HepG2 (cell line): ENCODE results near the gene TXNL4A. TPM values are rescaled to one million over a fixed set of nuclear protein-coding genes. Genes with fewer than 3 reads are reported as not detected.

Experiments used
- DR1 ChIP-seq: sonication (generic); formaldehyde crosslinking; IDR thresholded peaks from 2 replicates; pipeline ENCODE4 v1.8.0; 2021; ENCODE audit warnings: mild to moderate bottlenecking, missing genetic modification reagents, inconsistent platforms
- JUN ChIP-seq: sonication (generic); formaldehyde crosslinking; IDR thresholded peaks from 2 replicates; pipeline ENCODE4 v1.4.0; 2020; ENCODE audit warnings: mild to moderate bottlenecking, missing genetic modification reagents
- KAT8 ChIP-seq: IDR thresholded peaks from 2 replicates; pipeline ENCODE4 v1.6.1; 2016; ENCODE audit warnings: missing genetic modification reagents, missing compliant biosample characterization
- MTA3 ChIP-seq: sonication (generic); formaldehyde crosslinking; IDR thresholded peaks from 2 replicates; pipeline ENCODE4 v1.4.0; 2020; ENCODE audit warnings: missing genetic modification reagents
- NFATC3 ChIP-seq: sonication (generic); formaldehyde crosslinking; IDR thresholded peaks from 2 replicates; pipeline ENCODE4 v1.5.1; 2020; ENCODE audit warnings: mild to moderate bottlenecking, missing genetic modification reagents
- RBM22 ChIP-seq: fragments of 200-400 bp; formaldehyde crosslinking; optimal IDR thresholded peaks from 2 replicates; pipeline ENCODE3; 2017; ENCODE audit warnings: mild to moderate bottlenecking, low read length, moderate library complexity
- SMAD3 ChIP-seq: sonication (generic); formaldehyde crosslinking; IDR thresholded peaks from 2 replicates; pipeline ENCODE4 v1.4.0; 2020; ENCODE audit warnings: missing genetic modification reagents
- YY1 ChIP-seq: IDR thresholded peaks from 2 replicates; pipeline ENCODE4 v1.6.1; 2011; ENCODE audit warnings: low read length, low read depth, moderate library complexity, mild to moderate bottlenecking; ENCODE audit not compliant: insufficient read depth, insufficient replicate concordance
- ZSCAN22 ChIP-seq: sonication (generic); formaldehyde crosslinking; IDR thresholded peaks from 2 replicates; pipeline ENCODE4 v1.4.0; 2020; ENCODE audit warnings: mild to moderate bottlenecking, missing genetic modification reagents
- polyA plus RNA-seq, 8 experiments: library from polyadenylated mRNA; depleted of rRNA in 3 of 8; stranded (reverse) in 7 of 8; unstranded in 1 of 8; fragments of >200 nt; fragmentation: Illumina TruSeq in 4 of 8; extraction: Trizol in 4 of 8; gene quantifications; 2 replicates each; pipeline versions ENCODE4 v1.2.1 to v1.2.3, GENCODE V29; 2011 to 2016; ENCODE audit warnings: low read depth in 4 of 8, missing spikeins in 1 of 8, mixed read lengths in 1 of 8; ENCODE audit not compliant: insufficient read depth in 1 of 8
- total RNA-seq, 5 experiments: library from RNA; depleted of rRNA; stranded (reverse); fragments of >200 nt; fragmentation: Illumina TruSeq; extraction: Trizol; gene quantifications; 2 replicates each; pipeline ENCODE4 v1.2.3, GENCODE V29; 2016; ENCODE audit warnings: low read depth in 1 of 5
- TF ChIP-seq, protein P1 (sequence below): sonication (generic); formaldehyde crosslinking; IDR thresholded peaks from 2 replicates; pipeline ENCODE4 v1.4.0; 2020; ENCODE audit warnings: mild to moderate bottlenecking, missing genetic modification reagents
- TF ChIP-seq, protein P2 (sequence below): sonication (generic); formaldehyde crosslinking; IDR thresholded peaks from 2 replicates; pipeline ENCODE4 v1.5.1; 2020; ENCODE audit warnings: mild to moderate bottlenecking, missing genetic modification reagents, borderline replicate concordance
- TF ChIP-seq, protein P3 (sequence below): sonication (generic); formaldehyde crosslinking; IDR thresholded peaks from 2 replicates; pipeline ENCODE4 v1.4.0; 2020; ENCODE audit warnings: missing genetic modification reagents

The TXNL4A gene
- total and polyA plus RNA-seq, 2 of the 13 experiments (the other 11 are each of a cell fraction or from before 2014, with no cell fraction given) = 172 to 202 TPM

DNA sequence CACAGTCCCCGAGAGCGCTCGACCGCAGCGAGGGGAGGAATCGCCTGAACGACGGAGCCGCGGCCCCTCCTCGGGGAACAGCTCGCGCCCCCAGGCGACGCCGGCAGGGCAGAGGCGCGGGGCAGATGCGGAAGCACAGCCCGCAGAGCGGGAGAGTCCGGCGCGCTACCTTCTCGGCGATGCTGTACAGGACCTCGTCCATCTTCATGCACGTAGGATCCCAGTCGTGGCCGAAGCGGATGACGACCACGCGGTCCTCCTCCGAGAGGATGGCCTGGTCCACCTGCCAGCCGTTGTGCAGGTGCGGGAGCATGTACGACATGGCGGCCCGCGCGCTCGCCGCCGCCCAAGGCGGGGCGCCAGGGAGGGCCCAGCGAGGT, 302 bp downstream of the TXNL4A start (continued):
- TF ChIP-seq, protein P1, sequence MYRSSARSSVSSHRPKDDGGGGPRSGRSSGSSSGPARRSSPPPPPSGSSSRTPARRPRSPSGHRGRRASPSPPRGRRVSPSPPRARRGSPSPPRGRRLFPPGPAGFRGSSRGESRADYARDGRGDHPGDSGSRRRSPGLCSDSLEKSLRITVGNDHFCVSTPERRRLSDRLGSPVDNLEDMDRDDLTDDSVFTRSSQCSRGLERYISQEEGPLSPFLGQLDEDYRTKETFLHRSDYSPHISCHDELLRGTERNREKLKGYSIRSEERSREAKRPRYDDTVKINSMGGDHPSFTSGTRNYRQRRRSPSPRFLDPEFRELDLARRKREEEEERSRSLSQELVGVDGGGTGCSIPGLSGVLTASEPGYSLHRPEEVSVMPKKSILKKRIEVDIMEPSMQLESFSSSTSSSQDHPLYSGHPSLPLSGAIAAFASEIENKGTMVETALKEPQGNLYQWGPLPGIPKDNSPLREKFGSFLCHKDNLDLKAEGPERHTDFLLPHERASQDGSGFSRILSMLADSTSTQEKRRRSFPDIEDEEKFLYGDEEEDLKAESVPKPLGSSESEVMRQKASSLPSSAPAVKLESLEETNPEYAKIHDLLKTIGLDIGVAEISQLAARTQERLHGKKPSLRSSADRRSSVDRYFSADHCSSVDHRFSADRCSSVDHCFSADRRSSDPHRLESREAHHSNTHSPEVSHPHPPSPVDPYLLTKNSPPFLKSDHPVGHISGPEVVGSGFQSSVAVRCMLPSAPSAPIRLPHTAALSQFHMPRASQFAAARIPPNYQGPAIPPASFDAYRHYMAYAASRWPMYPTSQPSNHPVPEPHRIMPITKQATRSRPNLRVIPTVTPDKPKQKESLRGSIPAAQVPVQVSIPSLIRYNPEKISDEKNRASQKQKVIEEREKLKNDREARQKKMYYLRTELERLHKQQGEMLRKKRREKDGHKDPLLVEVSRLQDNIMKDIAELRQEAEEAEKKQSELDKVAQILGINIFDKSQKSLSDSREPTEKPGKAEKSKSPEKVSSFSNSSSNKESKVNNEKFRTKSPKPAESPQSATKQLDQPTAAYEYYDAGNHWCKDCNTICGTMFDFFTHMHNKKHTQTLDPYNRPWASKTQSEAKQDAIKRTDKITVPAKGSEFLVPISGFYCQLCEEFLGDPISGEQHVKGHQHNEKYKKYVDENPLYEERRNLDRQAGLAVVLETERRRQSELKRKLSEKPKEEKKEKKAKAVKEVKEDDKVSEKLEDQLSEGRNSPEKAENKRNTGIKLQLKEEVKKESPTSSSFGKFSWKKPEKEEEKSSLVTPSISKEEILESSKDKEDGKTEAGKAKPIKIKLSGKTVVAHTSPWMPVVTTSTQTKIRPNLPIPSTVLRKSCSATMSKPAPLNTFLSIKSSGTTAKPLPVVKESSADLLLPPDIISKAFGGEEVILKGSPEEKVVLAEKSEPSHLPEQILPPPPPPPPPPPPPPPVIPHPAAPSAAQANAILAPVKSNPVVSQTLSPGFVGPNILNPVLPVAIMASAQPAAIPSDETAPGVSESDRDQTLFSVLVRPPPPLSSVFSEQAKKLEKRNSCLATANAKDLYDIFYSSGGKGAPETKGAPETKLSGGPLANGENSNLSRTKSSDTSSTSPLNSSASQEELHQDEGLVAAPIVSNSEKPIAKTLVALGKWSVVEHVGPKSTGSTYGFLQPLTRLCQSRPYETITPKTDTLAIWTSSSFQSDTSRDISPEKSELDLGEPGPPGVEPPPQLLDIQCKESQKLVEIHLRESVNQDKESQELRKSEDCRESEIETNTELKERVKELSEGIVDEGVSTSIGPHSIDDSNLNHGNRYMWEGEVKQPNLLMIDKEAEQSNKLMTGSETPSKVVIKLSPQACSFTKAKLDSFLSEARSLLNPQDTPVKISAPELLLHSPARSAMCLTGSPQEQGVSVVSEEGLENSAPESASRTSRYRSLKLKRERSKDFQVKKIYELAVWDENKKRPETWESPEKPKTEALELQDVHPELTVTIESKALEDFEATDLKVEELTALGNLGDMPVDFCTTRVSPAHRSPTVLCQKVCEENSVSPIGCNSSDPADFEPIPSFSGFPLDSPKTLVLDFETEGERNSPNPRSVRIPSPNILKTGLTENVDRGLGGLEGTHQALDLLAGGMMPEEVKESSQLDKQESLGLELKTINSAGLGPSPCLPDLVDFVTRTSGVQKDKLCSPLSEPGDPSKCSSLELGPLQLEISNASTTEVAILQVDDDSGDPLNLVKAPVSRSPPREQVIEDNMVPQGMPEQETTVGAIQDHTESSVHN = no peak
- peak; percentile 17 for TF ChIP-seq YY1
- TF ChIP-seq, protein P2, sequence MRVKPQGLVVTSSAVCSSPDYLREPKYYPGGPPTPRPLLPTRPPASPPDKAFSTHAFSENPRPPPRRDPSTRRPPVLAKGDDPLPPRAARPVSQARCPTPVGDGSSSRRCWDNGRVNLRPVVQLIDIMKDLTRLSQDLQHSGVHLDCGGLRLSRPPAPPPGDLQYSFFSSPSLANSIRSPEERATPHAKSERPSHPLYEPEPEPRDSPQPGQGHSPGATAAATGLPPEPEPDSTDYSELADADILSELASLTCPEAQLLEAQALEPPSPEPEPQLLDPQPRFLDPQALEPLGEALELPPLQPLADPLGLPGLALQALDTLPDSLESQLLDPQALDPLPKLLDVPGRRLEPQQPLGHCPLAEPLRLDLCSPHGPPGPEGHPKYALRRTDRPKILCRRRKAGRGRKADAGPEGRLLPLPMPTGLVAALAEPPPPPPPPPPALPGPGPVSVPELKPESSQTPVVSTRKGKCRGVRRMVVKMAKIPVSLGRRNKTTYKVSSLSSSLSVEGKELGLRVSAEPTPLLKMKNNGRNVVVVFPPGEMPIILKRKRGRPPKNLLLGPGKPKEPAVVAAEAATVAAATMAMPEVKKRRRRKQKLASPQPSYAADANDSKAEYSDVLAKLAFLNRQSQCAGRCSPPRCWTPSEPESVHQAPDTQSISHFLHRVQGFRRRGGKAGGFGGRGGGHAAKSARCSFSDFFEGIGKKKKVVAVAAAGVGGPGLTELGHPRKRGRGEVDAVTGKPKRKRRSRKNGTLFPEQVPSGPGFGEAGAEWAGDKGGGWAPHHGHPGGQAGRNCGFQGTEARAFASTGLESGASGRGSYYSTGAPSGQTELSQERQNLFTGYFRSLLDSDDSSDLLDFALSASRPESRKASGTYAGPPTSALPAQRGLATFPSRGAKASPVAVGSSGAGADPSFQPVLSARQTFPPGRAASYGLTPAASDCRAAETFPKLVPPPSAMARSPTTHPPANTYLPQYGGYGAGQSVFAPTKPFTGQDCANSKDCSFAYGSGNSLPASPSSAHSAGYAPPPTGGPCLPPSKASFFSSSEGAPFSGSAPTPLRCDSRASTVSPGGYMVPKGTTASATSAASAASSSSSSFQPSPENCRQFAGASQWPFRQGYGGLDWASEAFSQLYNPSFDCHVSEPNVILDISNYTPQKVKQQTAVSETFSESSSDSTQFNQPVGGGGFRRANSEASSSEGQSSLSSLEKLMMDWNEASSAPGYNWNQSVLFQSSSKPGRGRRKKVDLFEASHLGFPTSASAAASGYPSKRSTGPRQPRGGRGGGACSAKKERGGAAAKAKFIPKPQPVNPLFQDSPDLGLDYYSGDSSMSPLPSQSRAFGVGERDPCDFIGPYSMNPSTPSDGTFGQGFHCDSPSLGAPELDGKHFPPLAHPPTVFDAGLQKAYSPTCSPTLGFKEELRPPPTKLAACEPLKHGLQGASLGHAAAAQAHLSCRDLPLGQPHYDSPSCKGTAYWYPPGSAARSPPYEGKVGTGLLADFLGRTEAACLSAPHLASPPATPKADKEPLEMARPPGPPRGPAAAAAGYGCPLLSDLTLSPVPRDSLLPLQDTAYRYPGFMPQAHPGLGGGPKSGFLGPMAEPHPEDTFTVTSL (CRISPR knock-in tag) = 0 out of 2 replicates have a peak, but pooled peaks have one; percentile 6
- no peak for TF ChIP-seq ZSCAN22 (CRISPR knock-in tag)
- TF ChIP-seq, protein P3, sequence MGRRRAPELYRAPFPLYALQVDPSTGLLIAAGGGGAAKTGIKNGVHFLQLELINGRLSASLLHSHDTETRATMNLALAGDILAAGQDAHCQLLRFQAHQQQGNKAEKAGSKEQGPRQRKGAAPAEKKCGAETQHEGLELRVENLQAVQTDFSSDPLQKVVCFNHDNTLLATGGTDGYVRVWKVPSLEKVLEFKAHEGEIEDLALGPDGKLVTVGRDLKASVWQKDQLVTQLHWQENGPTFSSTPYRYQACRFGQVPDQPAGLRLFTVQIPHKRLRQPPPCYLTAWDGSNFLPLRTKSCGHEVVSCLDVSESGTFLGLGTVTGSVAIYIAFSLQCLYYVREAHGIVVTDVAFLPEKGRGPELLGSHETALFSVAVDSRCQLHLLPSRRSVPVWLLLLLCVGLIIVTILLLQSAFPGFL (CRISPR knock-in tag) = no peak
- TF ChIP-seq MTA3 (CRISPR knock-in tag) = no peak
- peak; percentile 19; the same call in 1 of the 2 replicates for TF ChIP-seq KAT8 (CRISPR knock-in tag)
- no peak for TF ChIP-seq DR1 (CRISPR knock-in tag)
- no peak for TF ChIP-seq RBM22
- no peak for TF ChIP-seq SMAD3 (CRISPR knock-in tag)
- TF ChIP-seq NFATC3 (CRISPR knock-in tag) = no peak
- TF ChIP-seq JUN (CRISPR knock-in tag) = no peak
